KOPT-K1 (cell line): Measurements from ENCODE around the gene SMIM20.

Experiments used
- H3K27ac ChIP-seq: fragments of 200-600 bp; sonication (generic); 2 replicates; pipeline ENCODE4 v1.5.1; 2016; ENCODE audit warnings: antibody characterized with exemption, mild to moderate bottlenecking, low read depth, low read length; ENCODE audit not compliant: poor library complexity, severe bottlenecking
- H3K36me3 ChIP-seq: fragments of 200-600 bp; sonication (generic); 2 replicates; pipeline ENCODE4 v1.5.1; 2017; ENCODE audit warnings: antibody characterized with exemption, mild to moderate bottlenecking, low read length, moderate library complexity; ENCODE audit not compliant: insufficient read depth
- H3K9me3 ChIP-seq: fragments of 200-600 bp; sonication (generic); 2 replicates; pipeline ENCODE4 v1.5.1; 2017; ENCODE audit warnings: antibody characterized with exemption, low read length, mild to moderate bottlenecking; ENCODE audit not compliant: insufficient read depth, poor library complexity, severe bottlenecking

The SMIM20 gene

DNA sequence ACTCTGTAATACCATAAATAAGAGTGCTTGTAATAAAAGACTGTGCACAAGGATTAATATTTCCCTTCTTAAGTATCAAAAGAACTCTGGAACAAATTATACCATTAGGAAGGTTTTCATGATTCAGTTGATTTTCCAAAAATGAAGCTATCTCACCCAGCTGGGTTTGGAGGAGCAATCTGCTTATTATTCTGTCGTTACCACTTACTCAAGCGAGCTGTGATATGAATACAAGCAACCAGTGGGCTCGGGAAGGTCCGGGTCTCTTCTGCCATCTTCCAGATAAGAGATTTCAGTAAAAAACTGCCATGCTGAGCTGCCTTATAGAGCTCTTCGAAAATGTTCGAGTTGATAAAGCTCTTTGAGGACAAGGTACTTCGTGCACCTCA is 15.3 kb downstream of the SMIM20 start:
- Histone ChIP-seq H3K27ac (no peak overlapping the region), H3K9me3 (no peaks in the 10 kb centered on the region), H3K36me3 (no peaks in the 10 kb centered on the region)

DNA sequence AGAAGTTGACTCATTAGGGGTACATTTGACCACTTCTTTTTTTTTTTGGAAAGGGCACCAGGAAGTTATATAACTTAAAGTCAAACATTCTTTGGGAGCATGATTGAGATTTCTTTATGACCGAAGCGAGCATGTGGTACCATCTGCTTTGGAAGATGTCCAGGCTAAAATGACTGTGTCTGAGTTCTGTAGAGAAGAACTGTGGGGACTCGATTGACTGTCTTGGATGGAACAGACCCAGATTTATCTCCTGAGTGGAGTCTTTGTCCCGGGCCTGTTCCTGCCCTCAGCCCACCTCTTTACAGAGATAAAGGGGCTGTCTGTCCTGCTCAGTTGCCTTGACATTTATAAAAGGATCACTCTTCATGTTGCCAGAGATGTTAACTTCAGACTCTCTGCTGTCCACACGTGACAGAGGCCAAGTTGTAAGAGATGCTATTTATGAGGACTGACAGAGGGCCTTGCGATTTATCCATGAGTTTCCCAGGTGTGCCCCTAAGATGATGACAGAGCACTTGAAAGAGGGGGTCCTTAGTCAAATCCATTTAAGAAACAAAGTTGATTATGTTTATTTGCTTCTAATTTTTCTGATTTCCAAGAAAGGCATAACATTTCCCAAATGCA is 16.8 kb downstream of the SMIM20 start:
- Histone ChIP-seq H3K27ac (no peak overlapping the region), H3K9me3 (no peaks in the 10 kb centered on the region), H3K36me3 (no peaks in the 10 kb centered on the region)

DNA sequence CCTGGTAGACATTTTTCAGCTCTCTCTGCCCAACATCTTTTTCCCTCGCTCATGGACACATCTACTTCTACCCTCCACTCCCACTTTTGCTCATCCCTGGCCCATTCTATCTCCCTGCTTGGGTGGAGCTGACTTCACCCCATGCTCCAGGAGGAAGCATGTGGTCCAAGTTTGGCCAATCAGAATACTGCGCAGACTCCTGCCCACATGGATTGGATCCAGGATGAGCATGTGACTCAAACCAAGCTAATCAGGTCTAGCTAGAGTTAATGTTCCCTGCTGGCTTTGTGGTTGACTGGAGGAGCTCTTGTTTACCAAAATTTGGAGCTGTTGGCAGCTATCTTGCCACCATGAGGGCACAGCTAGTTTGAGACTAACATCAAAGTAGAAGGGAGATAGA is 22.7 kb downstream of the SMIM20 start:
- no peaks in the 10 kb centered on the region for H3K9me3 ChIP-seq
- H3K36me3 ChIP-seq = no peaks in the 10 kb centered on the region
- H3K27ac ChIP-seq = no peak overlapping the region

DNA sequence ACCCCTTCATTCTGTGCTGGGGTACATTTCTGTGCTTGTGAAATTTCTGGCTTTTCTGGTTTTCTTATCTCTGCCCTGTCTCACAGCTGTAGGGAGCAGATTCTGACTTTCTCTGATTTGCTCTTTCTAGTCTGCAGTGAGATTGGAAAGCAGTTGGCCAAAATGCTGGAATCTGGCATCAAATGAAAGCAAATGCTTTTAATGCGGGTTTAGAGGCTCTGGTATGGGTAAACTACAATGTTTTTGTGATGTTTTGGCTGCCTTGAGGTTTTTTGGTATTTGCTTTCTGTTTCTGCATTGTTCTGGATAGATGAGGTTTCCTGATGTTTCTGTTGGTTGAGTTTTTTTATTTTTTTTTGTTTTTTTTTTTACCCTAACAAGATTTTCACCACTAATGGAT is 23.8 kb downstream of the SMIM20 start:
- no peak overlapping the region for H3K27ac ChIP-seq
- no peaks in the 10 kb centered on the region for H3K9me3 ChIP-seq
- H3K36me3 ChIP-seq = no peaks in the 10 kb centered on the region

DNA sequence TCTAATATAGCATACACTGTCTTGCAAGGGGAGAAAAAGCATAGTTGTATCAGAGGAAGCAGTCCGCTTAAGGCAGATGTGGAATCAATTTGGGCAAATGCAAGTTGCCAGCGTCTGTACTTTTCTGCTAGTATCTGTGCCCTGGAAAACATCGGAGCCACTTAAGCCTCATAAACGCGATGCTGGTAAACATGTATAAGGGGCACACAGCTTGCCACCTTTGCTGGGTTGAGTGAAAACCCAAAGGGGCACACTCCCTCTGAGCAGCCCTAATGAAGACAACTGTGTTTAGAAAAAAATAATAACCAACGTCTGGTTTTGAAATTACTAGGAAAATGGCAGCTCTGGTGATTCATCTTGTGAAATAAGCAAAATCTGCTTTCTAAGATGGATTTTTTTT is 24.3 kb downstream of the SMIM20 start:
- Histone ChIP-seq H3K36me3 (no peaks in the 10 kb centered on the region), H3K27ac (no peak overlapping the region), H3K9me3 (no peaks in the 10 kb centered on the region)

DNA sequence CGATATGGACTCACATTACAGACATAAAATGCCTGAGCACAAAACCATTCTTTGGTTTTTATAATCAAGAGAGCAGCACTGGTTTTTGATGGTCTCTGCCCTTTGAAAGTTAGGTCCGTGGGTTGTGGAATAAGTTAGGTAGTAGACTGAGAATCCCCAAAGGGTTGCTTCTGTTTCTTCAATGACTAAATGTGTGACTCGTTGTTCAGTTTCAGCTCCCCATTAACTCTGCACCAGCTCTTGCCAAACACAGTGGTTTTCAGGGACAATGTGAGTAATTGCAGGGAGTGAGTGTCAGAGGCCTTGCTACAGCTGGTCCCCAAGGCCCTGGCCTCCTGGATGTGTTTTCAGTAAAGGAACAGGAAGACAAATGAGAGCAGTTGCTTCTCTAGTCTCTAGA is 24.8 kb downstream of the SMIM20 start:
- no peaks in the 10 kb centered on the region for H3K36me3 ChIP-seq
- no peaks in the 10 kb centered on the region for H3K9me3 ChIP-seq
- no peak overlapping the region for H3K27ac ChIP-seq

DNA sequence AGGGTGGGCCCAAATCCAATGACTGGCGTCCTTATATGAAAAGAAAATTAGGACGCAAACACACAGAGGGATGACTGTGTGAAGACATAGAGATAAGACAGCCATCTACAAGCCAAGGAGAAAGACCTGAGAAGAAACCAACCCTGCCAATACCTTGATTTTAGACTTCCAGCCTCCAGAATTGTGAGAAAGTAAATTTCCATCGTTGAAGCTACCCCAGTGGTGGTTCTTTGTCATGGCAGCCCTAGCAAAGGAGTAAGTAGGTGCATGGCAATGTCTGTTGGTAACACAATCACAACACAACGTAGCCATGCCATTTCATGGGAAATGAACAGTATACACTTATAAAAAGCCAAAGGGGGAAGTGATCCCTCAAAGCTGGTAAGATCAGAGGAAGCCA is 25.3 kb downstream of the SMIM20 start:
- Histone ChIP-seq H3K36me3 (no peaks in the 10 kb centered on the region), H3K27ac (no peak overlapping the region), H3K9me3 (no peaks in the 10 kb centered on the region)

DNA sequence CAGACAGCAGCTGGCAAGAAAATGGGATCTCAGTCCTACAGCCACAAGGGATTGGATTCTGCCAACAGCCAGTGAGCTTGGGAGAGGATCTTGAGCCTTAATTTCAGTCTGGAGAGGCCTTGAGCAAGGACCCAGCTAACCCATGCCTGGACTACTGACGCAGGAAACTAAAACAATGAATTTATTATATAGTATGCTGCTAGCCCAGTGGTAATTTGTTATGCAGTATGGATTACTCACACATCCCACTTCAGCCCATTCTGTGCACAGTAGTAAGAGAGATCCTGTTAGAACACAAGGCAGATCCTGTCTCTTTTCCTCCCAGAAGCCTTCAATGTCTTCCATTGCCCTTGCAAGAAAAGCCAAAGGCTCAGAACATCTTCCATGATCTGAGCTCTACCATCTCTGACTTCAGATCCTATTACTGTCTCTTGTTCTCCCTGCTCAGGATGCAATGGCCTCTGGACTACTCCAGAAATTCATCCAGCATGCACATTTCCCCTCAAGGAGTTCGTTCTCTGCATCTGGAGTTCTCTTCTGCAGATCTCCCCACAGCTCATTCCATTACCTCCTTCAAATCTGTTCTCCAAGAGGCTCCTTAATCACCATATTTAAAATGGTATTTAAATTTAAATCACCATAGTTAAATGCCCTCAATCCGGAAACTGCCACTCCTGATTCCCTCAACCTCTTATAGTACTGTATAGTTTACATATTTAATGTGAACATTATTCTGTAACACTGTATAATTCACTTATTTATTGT is 27.6 kb downstream of the SMIM20 start:
- H3K27ac ChIP-seq = no peak overlapping the region
- no peaks in the 10 kb centered on the region for H3K9me3 ChIP-seq
- H3K36me3 ChIP-seq = no peaks in the 10 kb centered on the region

DNA sequence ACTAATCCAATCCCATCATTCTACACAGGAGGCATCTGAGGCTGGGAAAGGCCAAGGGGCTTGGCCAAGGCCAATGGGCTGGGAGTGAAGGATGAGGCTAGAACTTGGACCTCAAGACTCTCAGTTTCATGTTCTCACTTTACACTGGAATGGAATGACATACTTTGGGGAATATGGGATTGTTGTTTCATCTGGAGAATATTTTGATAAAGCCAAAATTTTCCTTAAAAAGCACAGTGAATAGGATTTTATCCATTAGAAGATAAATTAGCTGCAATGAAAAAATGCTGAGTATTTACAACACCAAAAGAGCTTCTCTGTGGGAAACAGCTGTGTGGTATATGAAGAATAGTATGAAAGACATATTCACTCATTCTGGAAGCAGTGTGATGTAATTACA is 29.3 kb downstream of the SMIM20 start:
- H3K9me3 ChIP-seq = no peaks in the 10 kb centered on the region
- no peak overlapping the region for H3K27ac ChIP-seq

DNA sequence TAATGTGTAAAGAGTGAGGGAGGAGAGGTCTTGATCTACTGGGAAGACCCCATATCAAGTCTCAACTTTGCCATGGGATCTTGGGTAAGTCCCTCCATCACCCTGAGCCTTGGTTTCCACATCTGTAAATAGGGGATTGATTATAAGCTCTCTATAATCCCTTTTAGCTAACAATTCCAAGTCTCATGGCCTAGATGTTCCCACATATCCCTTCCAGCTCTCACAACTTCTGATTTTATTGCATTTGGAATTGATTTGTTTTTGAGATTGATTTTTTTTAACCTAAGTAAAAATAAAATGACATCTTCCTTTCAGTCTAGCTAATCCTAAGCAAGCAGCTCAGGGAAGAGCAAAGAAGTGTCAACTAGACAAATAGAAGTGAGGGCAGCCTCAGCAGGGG is 29.8 kb downstream of the SMIM20 start:
- H3K36me3 ChIP-seq = no peaks in the 10 kb centered on the region
- H3K27ac ChIP-seq = no peak overlapping the region
- no peaks in the 10 kb centered on the region for H3K9me3 ChIP-seq

More for the DNA sequence above, 29.3 kb downstream of the SMIM20 start:
- H3K36me3 ChIP-seq = no peaks in the 10 kb centered on the region

DNA sequence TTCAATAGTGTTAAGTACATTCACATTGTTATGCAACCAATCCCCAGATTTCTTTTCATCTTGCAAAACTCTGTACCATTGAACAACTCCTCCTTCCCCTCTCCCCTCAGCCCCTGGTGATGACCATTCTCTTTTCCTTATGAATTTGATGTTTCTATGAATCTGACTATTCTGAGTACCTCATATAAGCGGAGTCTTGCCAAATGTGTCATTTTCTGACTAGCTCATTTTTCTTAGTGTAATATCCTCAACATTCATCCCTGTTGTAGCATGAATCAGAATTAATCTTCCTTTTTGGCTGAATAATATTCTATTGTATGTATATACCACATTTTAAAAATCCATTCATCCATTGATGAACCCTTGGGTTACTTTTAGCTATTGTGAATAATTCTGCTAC is 34.0 kb downstream of the SMIM20 start:
- no peak overlapping the region for H3K27ac ChIP-seq
- no peaks in the 10 kb centered on the region for H3K36me3 ChIP-seq
- H3K9me3 ChIP-seq = no peaks in the 10 kb centered on the region

DNA sequence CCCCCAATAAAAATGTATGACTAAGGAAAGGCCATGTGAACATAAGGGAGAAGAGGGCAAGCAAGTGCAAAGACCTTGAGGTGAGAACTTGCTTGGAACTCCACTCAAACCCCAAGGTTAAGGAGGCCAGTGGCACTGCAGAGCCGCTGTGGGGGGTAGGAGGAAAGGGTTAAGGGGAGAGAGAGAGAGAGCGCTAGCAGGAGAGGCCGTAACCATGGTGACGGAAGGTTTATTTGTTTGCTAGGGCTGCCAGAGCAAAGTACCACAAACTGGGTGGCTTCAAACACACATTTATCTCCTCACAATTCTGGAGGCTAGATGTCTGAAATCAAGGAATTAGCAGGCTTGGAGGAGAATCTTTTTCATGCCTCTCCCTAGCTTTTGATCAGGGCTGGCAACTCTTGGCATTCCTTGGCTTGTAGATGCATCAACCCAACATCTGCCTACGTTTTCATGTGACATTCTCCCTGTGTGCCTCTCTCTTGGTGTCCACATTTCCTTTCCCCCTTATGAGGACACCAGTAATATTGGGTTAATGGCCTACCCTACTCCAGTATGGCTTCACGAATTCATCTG is 35.2 kb downstream of the SMIM20 start:
- no peak overlapping the region for H3K27ac ChIP-seq
- H3K9me3 ChIP-seq = no peaks in the 10 kb centered on the region
- no peaks in the 10 kb centered on the region for H3K36me3 ChIP-seq

DNA sequence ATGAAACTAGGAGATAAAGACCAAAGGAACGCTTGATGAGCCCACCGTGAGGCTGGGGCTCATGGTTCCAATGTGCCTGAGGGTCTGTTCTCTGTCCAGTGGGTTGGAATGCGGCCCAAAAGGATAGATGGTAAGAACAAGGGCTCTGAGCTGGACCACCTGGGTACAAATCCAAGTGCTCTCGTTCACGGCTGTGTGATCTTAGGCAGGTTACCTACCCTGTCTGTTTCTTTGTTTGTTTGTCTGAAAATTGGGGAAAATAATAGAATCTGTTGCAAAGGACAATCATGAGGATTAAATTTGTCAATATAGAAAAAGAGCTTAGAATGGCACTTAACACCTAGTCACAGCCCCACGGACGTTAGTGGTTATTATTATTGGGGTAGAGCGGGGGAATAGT is 36.0 kb downstream of the SMIM20 start:
- Histone ChIP-seq H3K27ac (no peak overlapping the region), H3K36me3 (no peaks in the 10 kb centered on the region), H3K9me3 (no peaks in the 10 kb centered on the region)

DNA sequence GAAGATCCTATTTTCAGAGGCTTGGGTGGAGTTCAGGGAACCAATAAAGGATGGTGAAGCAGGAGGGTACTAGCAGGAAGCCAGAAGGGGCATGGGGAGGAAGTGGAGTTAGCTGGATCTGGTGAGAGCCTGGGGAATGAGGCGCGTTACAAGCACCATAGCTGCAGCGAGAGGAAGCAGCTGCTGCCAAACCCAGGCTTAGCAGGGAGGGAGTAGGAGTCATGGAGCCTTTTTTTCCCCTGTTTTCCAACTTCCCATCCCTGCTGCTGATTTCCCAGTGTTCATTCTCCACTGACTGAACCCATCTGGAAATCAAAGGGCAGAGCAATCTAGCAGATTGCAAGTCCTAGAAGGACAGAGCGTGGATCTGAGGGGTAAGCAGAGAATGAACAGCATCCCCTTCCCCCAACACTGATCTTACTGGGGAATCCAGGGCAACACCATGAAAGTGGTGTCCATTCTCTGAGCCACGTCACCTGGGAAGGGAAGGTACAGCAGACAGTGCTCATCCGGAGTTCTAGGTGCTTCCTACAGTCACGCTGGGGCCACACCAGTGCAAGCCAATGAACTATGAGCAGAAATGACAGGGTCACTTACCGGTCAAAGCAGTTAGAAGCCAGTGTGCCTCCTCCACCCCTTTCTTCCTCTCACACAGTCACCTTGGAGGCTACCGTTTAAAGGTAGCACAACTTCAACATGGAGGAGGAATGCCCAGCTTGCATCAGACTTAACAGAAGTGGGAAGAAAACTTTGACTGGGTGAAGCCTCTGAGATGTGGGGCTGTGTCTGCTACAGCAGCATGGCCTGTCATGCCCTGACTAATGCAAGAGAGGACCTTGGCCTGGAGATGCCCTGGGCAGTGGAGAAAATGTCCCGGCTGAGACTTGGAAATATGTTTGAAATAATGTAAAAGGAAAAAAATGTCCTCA is 36.7 kb downstream of the SMIM20 start:
- H3K36me3 ChIP-seq = no peaks in the 10 kb centered on the region
- H3K9me3 ChIP-seq = no peaks in the 10 kb centered on the region
- H3K27ac ChIP-seq = no peak overlapping the region

DNA sequence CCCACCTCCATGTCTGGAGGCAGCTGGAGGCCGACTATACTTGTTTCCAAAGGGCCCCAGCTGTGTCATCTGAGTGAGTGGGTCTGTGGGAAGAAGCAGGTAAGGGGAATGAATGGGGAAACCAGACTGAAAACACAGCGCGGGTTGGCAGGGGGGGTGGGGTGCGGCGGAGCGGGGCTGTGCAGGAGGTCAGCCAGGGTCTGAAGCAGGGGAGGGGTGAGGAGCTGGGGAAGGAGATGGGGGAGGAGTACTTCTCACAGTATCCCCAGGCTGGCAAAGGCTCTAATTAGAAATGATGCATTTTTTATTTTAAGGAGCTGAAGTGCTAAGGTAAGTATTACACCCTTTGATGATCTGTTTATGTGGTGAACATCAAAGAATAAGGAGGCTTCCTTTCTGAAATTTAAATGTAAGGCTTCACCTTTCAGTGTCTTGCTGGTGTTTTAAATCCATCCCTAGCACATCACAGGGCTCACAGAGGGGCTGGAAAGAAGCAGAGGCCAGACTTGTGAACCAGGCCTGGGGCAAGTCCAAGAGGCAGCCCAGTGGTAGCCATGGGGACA is 37.5 kb downstream of the SMIM20 start:
- Histone ChIP-seq H3K27ac (no peak overlapping the region), H3K36me3 (no peaks in the 10 kb centered on the region), H3K9me3 (no peaks in the 10 kb centered on the region)
